ENCODE data around the gene HOXA7. TPM values are rescaled to one million over a fixed set of nuclear protein-coding genes. Genes with fewer than 3 reads are reported as not detected.

The HOXA7 gene
- total and polyA plus RNA-seq, 2 of the 8 experiments (the other 6 are each of a cell fraction or from before 2014, with no cell fraction given) = 0.03 TPM; not detected in 1

- H2AFZ ChIP-seq (ENCODE audit: low read length) = no peak overlapping the region
- peak overlapping the region; percentile 80; the same call in 1 of the 2 replicates for H2BK12ac ChIP-seq (ENCODE audit: low read depth, low read length)
- H3K36me3 ChIP-seq (ENCODE audit: control insufficient read depth in 2 of 4, insufficient read depth in 4 of 4, low read length in 3 of 4) = peaks cover 0 to 3% (median 0%) of the 10 kb centered on the region in 4 experiments; a peak in 2 of 8 replicates
- peak; percentile 98 for TF ChIP-seq CBX8 (IDR thresholded peaks at IDR 0.05; ENCODE audit: borderline replicate concordance, low read depth, low read length)
- peak; percentile 94 for TF ChIP-seq RNF2 (IDR thresholded peaks at IDR 0.05; ENCODE audit: borderline replicate concordance, low read depth, low read length, missing control alignments, poor library complexity, severe bottlenecking)
- TF ChIP-seq TBP (IDR thresholded peaks at IDR 0.05; ENCODE audit: low read depth, low read length) = no peak
- H3K14ac ChIP-seq (ENCODE audit: insufficient read length) = no peak overlapping the region
- 0 out of 2 replicates have a peak overlapping the region, but pooled peaks have one; percentile 88 for H2BK15ac ChIP-seq (ENCODE audit: low read length)
- H3K27me3 ChIP-seq (replicated peaks in 1 of 4; ENCODE audit: control insufficient read depth in 3 of 4, extremely low read depth in 1 of 4, insufficient read depth in 3 of 4, low read length in 3 of 4) = peaks cover 96 to 99% (median 97%) of the 10 kb centered on the region in 4 experiments
- FAIRE-seq = no peak
- H4K91ac ChIP-seq (replicated peaks; ENCODE audit: insufficient read length, low read length) = no peak overlapping the region
- CTCF ChIA-PET (ENCODE audit: partially characterized antibody) = interaction anchor here (0.7 to 4.8 kb wide), 3 partner anchors 16 to 47 kb away, joined by 3 to 33 read pairs (median 3); partner anchors contain the start of gene HOXA5
- H3K4ac ChIP-seq (replicated peaks; ENCODE audit: insufficient read length, low read depth, low read length) = no peak overlapping the region
- H3K79me1 ChIP-seq (ENCODE audit: low read depth, low read length) = no peaks in the 10 kb centered on the region
- H3K9me3 ChIP-seq (ENCODE audit: insufficient read depth in 2 of 2, low read depth in 1 of 2, low read length in 1 of 2) = no peaks in the 10 kb centered on the region
- peak overlapping the region in 1 of 2 experiments; percentile 54; a peak in 2 of 4 replicates for H3K4me2 ChIP-seq (ENCODE audit: insufficient read depth in 1 of 2, low read depth in 2 of 2, low read length in 2 of 2)
- H3K18ac ChIP-seq (ENCODE audit: extremely low read depth, low read length) = no peak overlapping the region; the same call in 1 of the 2 replicates
- no peak overlapping the region for H3K23ac ChIP-seq (ENCODE audit: insufficient read length)
- peaks cover 33 to 45% of the 10 kb centered on the region in 2 experiments for H4K20me1 ChIP-seq (replicated peaks in 1 of 2; ENCODE audit: control insufficient read depth in 1 of 2, insufficient read depth in 2 of 2, low read length in 2 of 2)
- no peak overlapping the region for H2AK5ac ChIP-seq (ENCODE audit: low read depth, low read length)
- H2BK120ac ChIP-seq (replicated peaks; ENCODE audit: low read depth, low read length) = no peak overlapping the region
- peak overlapping the region in 1 of 4 experiments; percentile 29; a peak in 1 of 8 replicates for H3K4me3 ChIP-seq (ENCODE audit: extremely low read depth in 1 of 4, insufficient read depth in 2 of 4, low read depth in 3 of 4, low read length in 4 of 4)
- no peak overlapping the region for H4K5ac ChIP-seq (ENCODE audit: insufficient read length, low read depth, low read length)
- no peaks in the 10 kb centered on the region for H3K23me2 ChIP-seq (ENCODE audit: low read depth, low read length)
- 7% methylated on average over 7 of the region's 26 CpGs; no CpG with 5 or more reads in 1 of the 2 experiments for WGBS, 2 experiments (ENCODE audit: extremely low coverage in 1 of 2, insufficient coverage in 1 of 2, insufficient read length in 1 of 2, insufficient replicate concordance in 2 of 2, low coverage in 1 of 2, low lambda C conversion rate in 2 of 2, missing lambda C conversion rate in 1 of 2)
- peaks cover 0 to 11% (median 3%) of the 10 kb centered on the region in 4 experiments; a peak in 5 of 7 replicates for H3K4me1 ChIP-seq (replicated peaks in 1 of 4; ENCODE audit: control insufficient read depth in 3 of 4, insufficient read depth in 4 of 4, low read length in 3 of 4)
- H2BK20ac ChIP-seq (ENCODE audit: low read length) = no peak overlapping the region
- H3K56ac ChIP-seq (replicated peaks; ENCODE audit: insufficient read length, low read depth, low read length) = no peak overlapping the region
- H3K79me2 ChIP-seq (ENCODE audit: control insufficient read depth in 1 of 2, insufficient read depth in 2 of 2, low read length in 2 of 2) = no peaks in the 10 kb centered on the region
- H2BK5ac ChIP-seq (ENCODE audit: low read depth, low read length) = no peak overlapping the region
- no peak overlapping the region for H3K27ac ChIP-seq (ENCODE audit: low read depth, low read length)
- no peak overlapping the region for H3K9ac ChIP-seq (replicated peaks in 1 of 4; ENCODE audit: extremely low read depth in 1 of 4, low read depth in 3 of 4, low read length in 3 of 4)
- H4K8ac ChIP-seq (ENCODE audit: extremely low read depth, insufficient read depth, low read length) = no peak overlapping the region
- peak in 1 of 2 experiments; percentile 52 for DNase-seq (ENCODE audit: low read depth in 1 of 2, low spot score in 2 of 2)
- POLR2A ChIA-PET (ENCODE audit: partially characterized antibody) = no interaction called here
Measured at GRCh38 chr7:27113991-27114769, 42.3 kb downstream of the HOXA7 start.

Measured in H1 (cell line).